Nephron (organoid): ENCODE data around the gene MRPS33.
A peak's percentile ranks its signal among the peaks of the same experiment; 100 is the strongest.

Source experiments
- H3K27ac Mint-ChIP-seq, 3 experiments: 2 replicates each; pipeline ENCODE4 v1.8.0; 2020; ENCODE audit warnings: mixed read lengths in 3 of 3, mild to moderate bottlenecking in 2 of 3, moderate library complexity in 1 of 3
- H3K27me3 Mint-ChIP-seq: 2 replicates; pipeline ENCODE4 v1.8.0; 2021; ENCODE audit warnings: low read depth, mild to moderate bottlenecking, moderate library complexity, mixed read lengths
- H3K36me3 Mint-ChIP-seq: 2 replicates; pipeline ENCODE4 v1.8.0; 2020; ENCODE audit warnings: low read depth, mixed read lengths
- H3K4me1 Mint-ChIP-seq: 2 replicates; pipeline ENCODE4 v1.8.0; 2020; ENCODE audit warnings: mixed read lengths
- H3K4me3 Mint-ChIP-seq, 3 experiments: 2 replicates each; pipeline ENCODE4 v1.8.0; 2020; ENCODE audit warnings: mild to moderate bottlenecking in 3 of 3, mixed read lengths in 3 of 3, moderate library complexity in 2 of 3
- H3K9me3 Mint-ChIP-seq: 2 replicates; pipeline ENCODE4 v1.8.0; 2020; ENCODE audit warnings: mixed read lengths
- TF ChIP-seq, protein P1 (sequence below), 3 experiments: fragments of 200-600 bp; sonication (generic); IDR thresholded peaks; one replicate each; pipeline ENCODE4 v1.5.0; 2021; ENCODE audit warnings: antibody characterized with exemption in 3 of 3; ENCODE audit not compliant: unreplicated experiment in 3 of 3

Gene MRPS33

DNA sequence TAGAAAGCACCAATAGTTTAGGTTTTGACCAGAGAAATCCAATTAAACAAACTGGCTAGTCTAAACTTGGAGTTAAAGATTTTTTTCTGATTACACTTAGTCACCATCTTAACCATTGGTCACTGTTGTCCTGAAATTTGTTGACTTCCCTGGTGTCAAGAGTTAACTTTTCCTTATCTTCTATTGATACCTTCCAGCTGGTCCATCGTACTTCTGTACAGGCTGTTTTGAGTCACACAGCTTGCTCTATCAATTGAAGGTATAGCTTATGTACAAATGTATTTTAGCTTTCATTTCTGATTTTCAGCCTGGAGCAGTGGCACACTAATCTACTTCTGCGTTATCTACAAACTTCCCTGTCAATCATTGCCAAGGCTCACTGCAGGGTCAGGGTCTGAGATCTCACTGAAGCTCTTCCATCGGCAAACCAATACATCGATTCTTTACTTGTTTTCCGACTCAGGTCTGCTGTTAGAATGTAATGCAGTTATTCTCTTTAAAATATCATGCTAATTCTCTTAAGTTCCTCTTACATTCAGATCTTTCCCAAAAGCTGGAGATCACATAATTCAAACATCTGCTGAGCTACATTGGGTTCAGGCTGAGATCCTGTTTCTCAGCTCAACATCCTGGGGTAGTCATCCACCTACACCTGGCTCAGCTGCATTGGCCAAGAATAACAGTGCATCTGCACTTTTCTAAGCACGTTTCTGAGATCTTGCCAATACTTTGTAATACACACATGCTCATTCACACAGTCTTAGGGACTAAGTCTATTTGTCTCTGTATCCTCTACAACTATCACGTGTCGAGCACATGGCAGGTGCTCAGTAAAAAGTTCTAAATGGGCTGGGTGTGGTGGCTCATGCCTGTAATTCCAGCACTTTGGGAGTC lies 11.3 kb downstream of the MRPS33 start:
- H3K36me3 Mint-ChIP-seq = peaks cover 19% of the 10 kb centered on the region
- no peak overlapping the region for H3K4me3 Mint-ChIP-seq
- TF ChIP-seq, protein P1, sequence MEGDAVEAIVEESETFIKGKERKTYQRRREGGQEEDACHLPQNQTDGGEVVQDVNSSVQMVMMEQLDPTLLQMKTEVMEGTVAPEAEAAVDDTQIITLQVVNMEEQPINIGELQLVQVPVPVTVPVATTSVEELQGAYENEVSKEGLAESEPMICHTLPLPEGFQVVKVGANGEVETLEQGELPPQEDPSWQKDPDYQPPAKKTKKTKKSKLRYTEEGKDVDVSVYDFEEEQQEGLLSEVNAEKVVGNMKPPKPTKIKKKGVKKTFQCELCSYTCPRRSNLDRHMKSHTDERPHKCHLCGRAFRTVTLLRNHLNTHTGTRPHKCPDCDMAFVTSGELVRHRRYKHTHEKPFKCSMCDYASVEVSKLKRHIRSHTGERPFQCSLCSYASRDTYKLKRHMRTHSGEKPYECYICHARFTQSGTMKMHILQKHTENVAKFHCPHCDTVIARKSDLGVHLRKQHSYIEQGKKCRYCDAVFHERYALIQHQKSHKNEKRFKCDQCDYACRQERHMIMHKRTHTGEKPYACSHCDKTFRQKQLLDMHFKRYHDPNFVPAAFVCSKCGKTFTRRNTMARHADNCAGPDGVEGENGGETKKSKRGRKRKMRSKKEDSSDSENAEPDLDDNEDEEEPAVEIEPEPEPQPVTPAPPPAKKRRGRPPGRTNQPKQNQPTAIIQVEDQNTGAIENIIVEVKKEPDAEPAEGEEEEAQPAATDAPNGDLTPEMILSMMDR (IDR thresholded peaks at IDR 0.05; ENCODE audit: unreplicated experiment in 3 of 3) = no peak
- H3K4me1 Mint-ChIP-seq = no peaks in the 10 kb centered on the region
- no peaks in the 10 kb centered on the region for H3K27me3 Mint-ChIP-seq
- H3K27ac Mint-ChIP-seq = peak overlapping the region; percentile 30 to 84 (median 75)
- no peaks in the 10 kb centered on the region for H3K9me3 Mint-ChIP-seq

DNA sequence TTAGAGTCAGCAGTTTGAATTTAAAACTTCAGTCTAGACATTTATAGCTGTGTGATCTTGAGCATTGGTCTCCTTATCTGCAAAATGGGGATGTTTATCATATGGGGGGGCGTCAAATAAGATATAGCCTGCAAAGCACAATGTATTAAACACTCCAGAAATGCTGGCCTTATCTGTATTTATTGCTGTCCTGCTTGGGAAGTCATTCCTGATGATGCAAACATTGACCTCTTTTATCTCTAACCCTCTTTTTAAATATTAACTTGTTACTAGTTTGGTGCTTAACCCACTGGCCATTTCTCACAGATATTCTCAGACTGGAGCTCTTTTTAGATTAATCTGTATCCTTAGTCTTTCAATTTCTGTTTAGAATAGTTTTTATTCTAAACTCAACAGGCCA lies 13.2 kb downstream of the MRPS33 start:
- Mint-ChIP-seq H3K27ac (peak overlapping the region; percentile 54 to 89 (median 84)), H3K9me3 (no peaks in the 10 kb centered on the region), H3K27me3 (no peaks in the 10 kb centered on the region), H3K4me3 (no peak overlapping the region), H3K4me1 (no peaks in the 10 kb centered on the region), H3K36me3 (peaks cover 14% of the 10 kb centered on the region)
- TF ChIP-seq, protein P1 (IDR thresholded peaks at IDR 0.05; ENCODE audit: unreplicated experiment in 3 of 3) = no peak

GRCh38 chr7:141001122-141001521 lies 13.6 kb downstream of the MRPS33 start:
- H3K27ac Mint-ChIP-seq = peak overlapping the region; percentile 54 to 89 (median 84)
- H3K4me1 Mint-ChIP-seq = no peaks in the 10 kb centered on the region
- peaks cover 10% of the 10 kb centered on the region for H3K36me3 Mint-ChIP-seq
- no peak overlapping the region for H3K4me3 Mint-ChIP-seq
- TF ChIP-seq, protein P1 (IDR thresholded peaks at IDR 0.05; ENCODE audit: unreplicated experiment in 3 of 3) = no peak
- H3K27me3 Mint-ChIP-seq = no peaks in the 10 kb centered on the region
- H3K9me3 Mint-ChIP-seq = no peaks in the 10 kb centered on the region

- Mint-ChIP-seq H3K9me3 (no peaks in the 10 kb centered on the region), H3K4me3 (no peak overlapping the region), H3K4me1 (no peaks in the 10 kb centered on the region), H3K27me3 (peaks cover under 1% of the 10 kb centered on the region), H3K36me3 (no peaks in the 10 kb centered on the region), H3K27ac (no peak overlapping the region)
- TF ChIP-seq, protein P1 (IDR thresholded peaks at IDR 0.05; ENCODE audit: unreplicated experiment in 3 of 3) = no peak
Observed at GRCh38 chr7:140998715-140999114, 16.0 kb downstream of the MRPS33 start.

DNA sequence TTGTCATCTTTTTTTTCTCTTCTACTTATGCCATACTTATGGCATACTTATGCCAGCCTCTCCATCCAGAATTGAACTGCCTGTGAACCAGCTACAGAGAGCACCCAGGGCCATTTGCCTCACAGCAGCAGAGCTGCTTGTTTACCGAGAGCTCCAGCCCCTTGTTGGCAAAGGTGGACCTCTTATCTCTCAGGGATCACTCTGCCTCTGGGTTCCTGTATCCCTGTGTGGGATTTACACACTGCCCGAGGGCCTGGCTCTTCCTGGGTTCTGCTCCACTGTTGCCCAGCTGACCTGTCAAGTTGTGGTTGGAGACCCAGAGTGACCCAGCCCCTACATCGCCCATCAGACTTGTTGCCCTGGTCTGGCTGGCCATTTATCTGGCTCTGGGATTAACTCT lies 22.3 kb downstream of the MRPS33 start:
- Mint-ChIP-seq H3K4me1 (no peaks in the 10 kb centered on the region), H3K27me3 (peaks cover 8% of the 10 kb centered on the region), H3K36me3 (no peaks in the 10 kb centered on the region), H3K27ac (no peak overlapping the region), H3K4me3 (no peak overlapping the region), H3K9me3 (no peaks in the 10 kb centered on the region)
- TF ChIP-seq, protein P1 (IDR thresholded peaks at IDR 0.05; ENCODE audit: unreplicated experiment in 3 of 3) = no peak
